PFSK-1 (cell line): ENCODE data around the gene NMNAT3.

ENCODE experiments used
- FOXP2 ChIP-seq: optimal IDR thresholded peaks from 2 replicates; pipeline ENCODE3; 2011; ENCODE audit warnings: borderline replicate concordance, control low read depth, inconsistent platforms; ENCODE audit not compliant: insufficient read depth; ENCODE audit errors: extremely low read length, extremely low read depth
- POLR2AphosphoS5 ChIP-seq: IDR thresholded peaks from 2 replicates; pipeline ENCODE4 v1.6.1; 2012; ENCODE audit warnings: low read depth, mild to moderate bottlenecking, control low read depth, low read length, moderate library complexity
- SIN3A ChIP-seq: IDR thresholded peaks from 2 replicates; pipeline ENCODE4 v1.6.1; 2012; ENCODE audit warnings: mild to moderate bottlenecking, low read length, moderate library complexity, borderline replicate concordance; ENCODE audit not compliant: insufficient read depth
- TAF1 ChIP-seq: IDR thresholded peaks from 2 replicates; pipeline ENCODE4 v1.6.1; 2012; ENCODE audit warnings: low read length, control low read depth, borderline replicate concordance; ENCODE audit not compliant: insufficient read depth
- TF ChIP-seq, protein P1 (sequence below), 2 experiments: IDR thresholded peaks; 2 replicates each; pipeline versions ENCODE4 v1.6.1 to v1.8.0; 2011 to 2012; ENCODE audit warnings: low read depth in 2 of 2, low read length in 2 of 2, control low read depth in 1 of 2, inconsistent platforms in 1 of 2, mild to moderate bottlenecking in 1 of 2, moderate library complexity in 1 of 2; ENCODE audit not compliant: insufficient read depth in 1 of 2

Gene NMNAT3

DNA sequence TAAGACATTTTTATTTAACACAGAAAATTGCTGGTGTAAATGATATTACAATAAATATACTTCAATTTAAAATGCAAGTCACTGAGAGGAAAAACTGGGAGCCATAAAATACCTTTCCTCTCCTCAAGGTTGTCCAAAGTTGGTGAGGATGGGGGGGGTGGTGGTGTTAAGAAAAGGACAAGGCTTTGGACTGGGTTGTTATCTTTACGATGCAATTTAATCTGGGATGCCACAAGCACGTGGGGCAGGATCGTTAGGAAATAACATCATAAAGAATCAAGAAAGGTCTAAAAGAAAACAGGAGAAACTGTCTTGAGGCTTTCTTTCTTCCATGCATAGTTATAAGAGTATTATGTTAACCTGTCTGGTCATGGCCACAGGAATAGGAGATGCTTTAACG lies 66.9 kb downstream of the NMNAT3 start:
- TF ChIP-seq SIN3A (no peak), TAF1 (no peak), FOXP2 (no peak), POLR2AphosphoS5 (no peak)
- TF ChIP-seq, protein P1, sequence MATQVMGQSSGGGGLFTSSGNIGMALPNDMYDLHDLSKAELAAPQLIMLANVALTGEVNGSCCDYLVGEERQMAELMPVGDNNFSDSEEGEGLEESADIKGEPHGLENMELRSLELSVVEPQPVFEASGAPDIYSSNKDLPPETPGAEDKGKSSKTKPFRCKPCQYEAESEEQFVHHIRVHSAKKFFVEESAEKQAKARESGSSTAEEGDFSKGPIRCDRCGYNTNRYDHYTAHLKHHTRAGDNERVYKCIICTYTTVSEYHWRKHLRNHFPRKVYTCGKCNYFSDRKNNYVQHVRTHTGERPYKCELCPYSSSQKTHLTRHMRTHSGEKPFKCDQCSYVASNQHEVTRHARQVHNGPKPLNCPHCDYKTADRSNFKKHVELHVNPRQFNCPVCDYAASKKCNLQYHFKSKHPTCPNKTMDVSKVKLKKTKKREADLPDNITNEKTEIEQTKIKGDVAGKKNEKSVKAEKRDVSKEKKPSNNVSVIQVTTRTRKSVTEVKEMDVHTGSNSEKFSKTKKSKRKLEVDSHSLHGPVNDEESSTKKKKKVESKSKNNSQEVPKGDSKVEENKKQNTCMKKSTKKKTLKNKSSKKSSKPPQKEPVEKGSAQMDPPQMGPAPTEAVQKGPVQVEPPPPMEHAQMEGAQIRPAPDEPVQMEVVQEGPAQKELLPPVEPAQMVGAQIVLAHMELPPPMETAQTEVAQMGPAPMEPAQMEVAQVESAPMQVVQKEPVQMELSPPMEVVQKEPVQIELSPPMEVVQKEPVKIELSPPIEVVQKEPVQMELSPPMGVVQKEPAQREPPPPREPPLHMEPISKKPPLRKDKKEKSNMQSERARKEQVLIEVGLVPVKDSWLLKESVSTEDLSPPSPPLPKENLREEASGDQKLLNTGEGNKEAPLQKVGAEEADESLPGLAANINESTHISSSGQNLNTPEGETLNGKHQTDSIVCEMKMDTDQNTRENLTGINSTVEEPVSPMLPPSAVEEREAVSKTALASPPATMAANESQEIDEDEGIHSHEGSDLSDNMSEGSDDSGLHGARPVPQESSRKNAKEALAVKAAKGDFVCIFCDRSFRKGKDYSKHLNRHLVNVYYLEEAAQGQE (IDR thresholded peaks at IDR 0.05; ENCODE audit: insufficient read depth in 1 of 2, low read depth in 2 of 2, low read length in 2 of 2), result no peak

DNA sequence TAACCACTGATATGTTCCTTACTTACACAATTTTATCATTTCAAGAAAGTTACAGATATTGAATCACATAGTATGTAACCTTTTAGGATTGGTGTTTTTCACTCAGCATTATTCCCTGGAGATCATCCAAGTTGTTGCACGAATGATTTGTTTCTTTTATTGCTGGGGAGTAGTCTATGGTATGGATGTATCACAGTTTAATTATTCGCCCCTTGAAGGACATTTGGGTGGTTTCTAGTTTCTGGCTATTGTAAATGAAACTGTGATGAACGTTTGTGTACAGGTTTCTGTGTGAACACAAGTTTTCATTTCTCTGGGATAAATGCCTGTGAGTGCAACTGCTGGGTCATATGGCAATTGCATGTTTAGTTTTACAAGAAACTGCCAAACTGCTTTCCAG lies 68.8 kb downstream of the NMNAT3 start:
- no peak for TF ChIP-seq POLR2AphosphoS5
- no peak for TF ChIP-seq FOXP2
- TF ChIP-seq, protein P1 (IDR thresholded peaks at IDR 0.05; ENCODE audit: insufficient read depth in 1 of 2, low read depth in 2 of 2, low read length in 2 of 2), result no peak
- no peak for TF ChIP-seq SIN3A
- no peak for TF ChIP-seq TAF1

DNA sequence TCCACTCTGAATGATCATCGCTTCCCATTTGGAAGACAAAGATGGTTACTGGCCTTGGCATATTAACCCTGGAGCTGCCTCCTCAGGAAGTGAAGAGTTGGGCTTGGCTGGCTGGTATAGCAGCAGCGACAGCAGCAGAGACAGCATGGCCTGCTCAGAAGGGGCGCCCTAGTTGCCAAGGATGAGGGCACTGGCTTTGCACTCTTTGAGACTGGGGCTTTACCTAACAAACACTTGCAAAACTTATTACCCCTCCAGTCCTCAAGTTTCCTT lies 69.7 kb downstream of the NMNAT3 start:
- no peak for TF ChIP-seq FOXP2
- TF ChIP-seq TAF1, result no peak
- TF ChIP-seq, protein P1 (IDR thresholded peaks at IDR 0.05; ENCODE audit: insufficient read depth in 1 of 2, low read depth in 2 of 2, low read length in 2 of 2), result no peak
- no peak for TF ChIP-seq POLR2AphosphoS5
- TF ChIP-seq SIN3A, result no peak

DNA sequence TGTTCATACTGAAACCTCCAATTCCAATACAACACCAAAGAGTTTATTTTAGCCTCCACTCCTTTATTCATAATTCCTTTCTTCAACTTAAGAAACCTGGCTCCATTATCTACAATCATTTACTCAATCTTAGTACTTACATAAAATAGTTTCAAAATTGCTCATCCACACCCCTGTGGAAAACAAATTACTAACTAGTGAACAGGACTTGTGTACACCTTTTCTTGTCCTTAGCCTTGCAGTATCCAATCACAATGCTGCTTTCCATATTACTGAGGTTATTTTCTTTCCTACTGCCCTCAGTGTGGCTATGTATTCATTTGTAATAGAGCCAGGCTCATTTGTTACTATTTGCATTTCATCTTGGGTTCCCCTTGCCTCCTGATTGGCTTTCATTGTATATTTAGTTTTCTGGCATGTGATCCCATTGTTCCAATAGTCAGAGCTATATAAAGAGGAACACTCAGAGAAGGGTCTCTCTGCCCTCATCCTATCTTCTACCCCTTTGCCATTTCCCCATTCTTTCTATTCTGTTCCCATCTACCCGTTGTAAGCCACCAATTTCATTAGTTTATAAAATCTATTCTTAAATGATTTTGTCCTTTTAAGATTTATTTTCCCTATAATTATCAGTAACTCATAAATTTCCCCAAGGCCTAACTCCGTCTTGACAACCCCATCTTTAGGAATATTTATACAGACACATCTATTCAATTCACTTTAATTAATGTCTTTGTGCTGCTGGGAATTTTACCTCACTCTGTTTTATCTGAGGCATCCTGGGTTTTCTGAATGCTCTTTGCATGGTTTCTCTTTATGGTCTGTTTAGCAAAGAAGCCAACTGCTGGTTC lies 70.3 kb downstream of the NMNAT3 start:
- TF ChIP-seq FOXP2 (no peak), TAF1 (no peak), SIN3A (no peak), POLR2AphosphoS5 (no peak)
- TF ChIP-seq, protein P1 (IDR thresholded peaks at IDR 0.05; ENCODE audit: insufficient read depth in 1 of 2, low read depth in 2 of 2, low read length in 2 of 2), result no peak

DNA sequence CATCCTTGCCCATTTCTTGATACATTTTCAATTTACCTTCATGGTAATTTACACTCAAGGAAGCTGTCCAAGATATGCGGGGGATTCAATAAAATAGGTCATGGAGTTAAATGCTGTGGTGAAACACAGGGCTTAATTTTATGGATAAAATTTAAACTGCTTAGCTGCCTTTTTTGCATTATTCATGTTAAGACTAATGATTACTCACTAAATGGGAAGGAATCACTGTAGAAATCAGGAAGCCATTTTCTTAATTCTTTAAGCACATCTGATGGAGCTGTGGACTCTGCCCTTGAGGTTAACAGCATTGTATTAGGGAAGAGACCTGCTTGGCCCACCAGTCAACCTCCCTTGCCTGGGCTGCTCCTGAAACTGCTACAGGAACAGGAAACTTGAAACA lies 75.8 kb downstream of the NMNAT3 start:
- TF ChIP-seq FOXP2, result no peak
- no peak for TF ChIP-seq TAF1
- TF ChIP-seq, protein P1 (IDR thresholded peaks at IDR 0.05; ENCODE audit: insufficient read depth in 1 of 2, low read depth in 2 of 2, low read length in 2 of 2), result no peak
- TF ChIP-seq SIN3A, result no peak
- TF ChIP-seq POLR2AphosphoS5, result no peak
